Measurements from ENCODE around the gene LRRC14B. TPM values are rescaled to one million over a fixed set of nuclear protein-coding genes. Genes with fewer than 3 reads are reported as not detected.

The LRRC14B gene
- polyA plus RNA-seq, 1 of the 3 experiments (the other 2 are of a cell fraction), result not detected

GRCh38 chr5:162565-163337 is 28.5 kb upstream of the LRRC14B start:
- Histone ChIP-seq H3K4me3 (ENCODE audit: low read depth in 2 of 2, low read length in 1 of 2) (no peak overlapping the region), H3K4me1 (ENCODE audit: control insufficient read depth in 1 of 2, insufficient read depth in 2 of 2, low read depth in 1 of 2, low read length in 1 of 2) (peaks cover 0 to 8% of the 10 kb centered on the region in 2 experiments; a peak in 1 of 4 replicates), H3K36me3 (replicated peaks in 1 of 2; ENCODE audit: control insufficient read depth in 1 of 2, insufficient read depth in 2 of 2, low read length in 1 of 2) (no peaks in the 10 kb centered on the region), H3K79me2 (ENCODE audit: insufficient read depth) (no peaks in the 10 kb centered on the region), H3K9ac (no peak overlapping the region), H2AFZ (ENCODE audit: low read depth) (no peak overlapping the region), H3F3A (replicated peaks; ENCODE audit: insufficient read depth) (peaks cover 3% of the 10 kb centered on the region), H3K9me3 (no peaks in the 10 kb centered on the region), H3K4me2 (no peak overlapping the region), H3K27ac (ENCODE audit: low read depth in 2 of 2, low read length in 1 of 2) (no peak overlapping the region), H3K9me2 (no peaks in the 10 kb centered on the region), H3K27me3 (ENCODE audit: insufficient read depth) (no peaks in the 10 kb centered on the region; the same call in 1 of the 2 replicates), H4K20me1 (ENCODE audit: insufficient read depth) (no peaks in the 10 kb centered on the region)
- ChIA-PET CTCF (no interaction called here), POLR2A (no interaction called here)
- 63% methylated on average over 4 of the region's 23 CpGs for WGBS (ENCODE audit: low lambda C conversion rate)
- DNase-seq, result no peak
- TF ChIP-seq RCOR1 (IDR thresholded peaks at IDR 0.05; ENCODE audit: low read length) (no peak), MAX (IDR thresholded peaks at IDR 0.05; ENCODE audit: low read depth) (no peak), JUND (IDR thresholded peaks at IDR 0.05) (no peak), TEAD4 (IDR thresholded peaks at IDR 0.05; ENCODE audit: borderline replicate concordance, insufficient read depth) (no peak), NRF1 (IDR thresholded peaks at IDR 0.05; ENCODE audit: low read depth, low read length) (no peak), GATA2 (CRISPR knock-in tag; IDR thresholded peaks at IDR 0.05) (no peak), EZH2phosphoT487 (IDR thresholded peaks at IDR 0.05; ENCODE audit: borderline replicate concordance, low read depth) (no peak), RFX5 (IDR thresholded peaks at IDR 0.05; ENCODE audit: low read length) (no peak), ELF1 (IDR thresholded peaks at IDR 0.05) (no peak), FOXJ3 (CRISPR knock-in tag; IDR thresholded peaks at IDR 0.05) (no peak), FOXM1 (IDR thresholded peaks at IDR 0.05; ENCODE audit: low read depth) (no peak), FOSL2 (IDR thresholded peaks at IDR 0.05; ENCODE audit: borderline replicate concordance, low read depth) (no peak), MXI1 (IDR thresholded peaks at IDR 0.05; ENCODE audit: low read depth, low read length) (no peak), SMC3 (IDR thresholded peaks at IDR 0.05; ENCODE audit: low read depth, low read length) (no peak), CTCF (IDR thresholded peaks at IDR 0.05) (no peak), RAD21 (IDR thresholded peaks at IDR 0.05; ENCODE audit: low read length) (no peak), CHD2 (IDR thresholded peaks at IDR 0.05; ENCODE audit: low read length, partially characterized antibody) (no peak), MEF2A (IDR thresholded peaks at IDR 0.05; ENCODE audit: borderline replicate concordance, low read depth) (no peak)

- Histone ChIP-seq H2AFZ (ENCODE audit: low read depth) (no peak overlapping the region), H3F3A (replicated peaks; ENCODE audit: insufficient read depth) (peaks cover 3% of the 10 kb centered on the region), H3K4me2 (no peak overlapping the region), H3K9ac (no peak overlapping the region), H3K9me3 (no peaks in the 10 kb centered on the region), H3K4me1 (ENCODE audit: control insufficient read depth in 1 of 2, insufficient read depth in 2 of 2, low read depth in 1 of 2, low read length in 1 of 2) (peaks cover 0 to 14% of the 10 kb centered on the region in 2 experiments; a peak in 1 of 4 replicates), H3K27ac (ENCODE audit: low read depth in 2 of 2, low read length in 1 of 2) (no peak overlapping the region), H3K4me3 (ENCODE audit: low read depth in 2 of 2, low read length in 1 of 2) (no peak overlapping the region), H3K9me2 (no peaks in the 10 kb centered on the region), H3K27me3 (ENCODE audit: insufficient read depth) (no peaks in the 10 kb centered on the region), H3K36me3 (replicated peaks in 1 of 2; ENCODE audit: control insufficient read depth in 1 of 2, insufficient read depth in 2 of 2, low read length in 1 of 2) (no peaks in the 10 kb centered on the region), H4K20me1 (ENCODE audit: insufficient read depth) (no peaks in the 10 kb centered on the region), H3K79me2 (ENCODE audit: insufficient read depth) (no peaks in the 10 kb centered on the region)
- ChIA-PET CTCF (no interaction called here), POLR2A (no interaction called here)
- DNase-seq, result no peak
- 72% methylated on average over 2 of the region's 7 CpGs for WGBS (ENCODE audit: low lambda C conversion rate)
- TF ChIP-seq TEAD4 (IDR thresholded peaks at IDR 0.05; ENCODE audit: borderline replicate concordance, insufficient read depth) (no peak), EP300 (IDR thresholded peaks at IDR 0.05; ENCODE audit: borderline replicate concordance in 1 of 2, low read depth in 1 of 2, low read length in 1 of 2) (no peak), ZBTB33 (IDR thresholded peaks at IDR 0.05; ENCODE audit: borderline replicate concordance, low read depth) (no peak), GATA2 (CRISPR knock-in tag; IDR thresholded peaks at IDR 0.05) (no peak), FOXJ3 (CRISPR knock-in tag; IDR thresholded peaks at IDR 0.05) (no peak), SMC3 (IDR thresholded peaks at IDR 0.05; ENCODE audit: low read depth, low read length) (no peak), TCF12 (IDR thresholded peaks at IDR 0.05) (no peak), CTCF (IDR thresholded peaks at IDR 0.05) (no peak), NFIC (IDR thresholded peaks at IDR 0.05; ENCODE audit: borderline replicate concordance) (no peak)
Observed at GRCh38 chr5:163338-163620, 28.0 kb upstream of the LRRC14B start.
